ENCODE data around the gene GRIK2.

Gene GRIK2

DNA sequence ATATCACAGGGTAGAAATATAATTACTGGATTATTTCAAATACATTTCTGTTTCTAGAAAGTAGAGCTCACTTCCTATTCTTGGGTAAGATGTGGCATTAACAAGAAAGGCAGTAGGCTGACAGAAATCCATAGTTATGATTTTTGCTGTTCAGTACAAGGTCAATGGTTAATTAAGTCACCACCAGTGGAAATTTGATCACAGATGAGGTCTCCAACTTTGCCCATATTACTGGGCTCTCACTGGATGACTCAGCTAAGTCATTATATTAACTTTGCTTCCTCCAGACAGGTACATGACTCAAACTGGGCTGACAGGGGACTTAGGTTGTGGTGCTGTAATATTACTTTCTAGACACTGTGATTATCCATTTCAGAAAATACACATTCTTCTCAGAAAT is 212.4 kb downstream of the GRIK2 start:
- TF ChIP-seq, protein P1, sequence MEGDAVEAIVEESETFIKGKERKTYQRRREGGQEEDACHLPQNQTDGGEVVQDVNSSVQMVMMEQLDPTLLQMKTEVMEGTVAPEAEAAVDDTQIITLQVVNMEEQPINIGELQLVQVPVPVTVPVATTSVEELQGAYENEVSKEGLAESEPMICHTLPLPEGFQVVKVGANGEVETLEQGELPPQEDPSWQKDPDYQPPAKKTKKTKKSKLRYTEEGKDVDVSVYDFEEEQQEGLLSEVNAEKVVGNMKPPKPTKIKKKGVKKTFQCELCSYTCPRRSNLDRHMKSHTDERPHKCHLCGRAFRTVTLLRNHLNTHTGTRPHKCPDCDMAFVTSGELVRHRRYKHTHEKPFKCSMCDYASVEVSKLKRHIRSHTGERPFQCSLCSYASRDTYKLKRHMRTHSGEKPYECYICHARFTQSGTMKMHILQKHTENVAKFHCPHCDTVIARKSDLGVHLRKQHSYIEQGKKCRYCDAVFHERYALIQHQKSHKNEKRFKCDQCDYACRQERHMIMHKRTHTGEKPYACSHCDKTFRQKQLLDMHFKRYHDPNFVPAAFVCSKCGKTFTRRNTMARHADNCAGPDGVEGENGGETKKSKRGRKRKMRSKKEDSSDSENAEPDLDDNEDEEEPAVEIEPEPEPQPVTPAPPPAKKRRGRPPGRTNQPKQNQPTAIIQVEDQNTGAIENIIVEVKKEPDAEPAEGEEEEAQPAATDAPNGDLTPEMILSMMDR (IDR thresholded peaks at IDR 0.05; ENCODE audit: insufficient read depth, missing control alignments): no peak
- DNase-seq (ENCODE audit: insufficient read length, low spot score): no peak
- no peak for FAIRE-seq

DNA sequence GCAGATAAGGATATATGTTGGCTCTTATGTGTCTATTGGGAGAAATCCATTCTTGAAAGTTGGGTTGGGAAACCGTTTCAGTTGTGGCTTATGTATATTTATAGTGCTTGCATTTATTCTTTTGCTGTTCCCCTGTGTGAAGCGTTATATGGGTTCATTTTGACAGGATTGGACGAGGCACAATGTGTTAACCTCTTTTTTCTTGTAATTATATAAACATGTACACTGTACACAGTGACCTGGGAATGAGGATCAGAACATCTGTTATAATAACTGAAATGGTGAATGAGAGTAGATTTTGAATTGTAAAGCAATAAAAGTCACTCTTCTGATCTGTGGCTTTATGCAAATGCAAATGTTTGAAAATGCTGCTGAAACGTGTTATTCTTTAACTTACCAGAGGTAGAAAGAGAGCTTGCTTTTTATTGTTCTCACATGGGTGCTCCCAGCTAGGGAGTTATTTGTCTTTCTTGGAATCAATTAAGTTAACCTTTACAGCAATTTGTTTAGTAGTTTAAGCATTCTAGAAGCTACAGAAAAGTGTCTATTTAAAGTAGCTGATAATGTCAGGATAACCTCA is 213.7 kb downstream of the GRIK2 start:
- no peak for FAIRE-seq
- TF ChIP-seq, protein P1 (IDR thresholded peaks at IDR 0.05; ENCODE audit: insufficient read depth, missing control alignments): no peak
- DNase-seq (ENCODE audit: insufficient read length, low spot score): no peak

- DNase-seq (ENCODE audit: insufficient read length, low spot score) (no peak), FAIRE-seq (no peak)
- TF ChIP-seq, protein P1 (IDR thresholded peaks at IDR 0.05; ENCODE audit: insufficient read depth, missing control alignments): no peak
These were observed 215.2 kb downstream of the GRIK2 start for GRCh38 chr6:101608703-101609102.

DNA sequence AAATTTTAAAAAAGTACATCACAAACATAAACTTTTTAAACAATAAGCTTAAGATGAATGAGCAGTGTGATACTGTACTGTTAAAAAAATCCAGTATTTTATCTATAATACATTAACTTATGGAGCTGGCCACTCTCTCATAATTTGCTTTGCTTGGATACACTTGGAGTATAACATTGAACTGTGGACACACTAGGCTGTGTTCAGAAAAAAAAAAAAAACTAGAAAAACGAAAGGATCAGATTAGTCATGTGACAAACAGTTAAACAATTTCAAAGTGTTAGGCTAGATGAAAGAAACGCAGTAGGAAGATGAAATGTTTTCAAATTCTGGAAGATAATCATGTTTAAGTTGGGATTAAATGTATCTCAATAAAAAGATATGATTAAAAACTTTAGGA is 220.0 kb downstream of the GRIK2 start:
- FAIRE-seq (no peak), DNase-seq (ENCODE audit: insufficient read length, low spot score) (no peak)
- TF ChIP-seq, protein P1 (IDR thresholded peaks at IDR 0.05; ENCODE audit: insufficient read depth, missing control alignments): no peak

GRCh38 chr6:101614774-101615173 is 221.3 kb downstream of the GRIK2 start:
- TF ChIP-seq, protein P1 (IDR thresholded peaks at IDR 0.05; ENCODE audit: insufficient read depth, missing control alignments): no peak
- DNase-seq (ENCODE audit: insufficient read length, low spot score): no peak
- no peak for FAIRE-seq

- DNase-seq (ENCODE audit: insufficient read length, low spot score): no peak
- TF ChIP-seq, protein P1 (IDR thresholded peaks at IDR 0.05; ENCODE audit: insufficient read depth, missing control alignments): no peak
- FAIRE-seq: no peak
These were observed 232.8 kb downstream of the GRIK2 start for GRCh38 chr6:101626269-101626668.

GRCh38 chr6:101630941-101631340 is 237.4 kb downstream of the GRIK2 start:
- FAIRE-seq (no peak), DNase-seq (ENCODE audit: insufficient read length, low spot score) (no peak)
- TF ChIP-seq, protein P1 (IDR thresholded peaks at IDR 0.05; ENCODE audit: insufficient read depth, missing control alignments): no peak

Data from D721Med (cell line).